GM12801 (cell line): ENCODE results near the gene SLC34A3.

Experiments
- TF ChIP-seq, protein P1 (sequence below): IDR thresholded peaks from one replicate; pipeline ENCODE4 v1.5.1; 2011; ENCODE audit warnings: control low read depth; ENCODE audit not compliant: insufficient read length; ENCODE audit errors: extremely low read depth

Gene SLC34A3

GRCh38 chr9:137280474-137281344 is 50.0 kb downstream of the SLC34A3 start:
- TF ChIP-seq, protein P1, sequence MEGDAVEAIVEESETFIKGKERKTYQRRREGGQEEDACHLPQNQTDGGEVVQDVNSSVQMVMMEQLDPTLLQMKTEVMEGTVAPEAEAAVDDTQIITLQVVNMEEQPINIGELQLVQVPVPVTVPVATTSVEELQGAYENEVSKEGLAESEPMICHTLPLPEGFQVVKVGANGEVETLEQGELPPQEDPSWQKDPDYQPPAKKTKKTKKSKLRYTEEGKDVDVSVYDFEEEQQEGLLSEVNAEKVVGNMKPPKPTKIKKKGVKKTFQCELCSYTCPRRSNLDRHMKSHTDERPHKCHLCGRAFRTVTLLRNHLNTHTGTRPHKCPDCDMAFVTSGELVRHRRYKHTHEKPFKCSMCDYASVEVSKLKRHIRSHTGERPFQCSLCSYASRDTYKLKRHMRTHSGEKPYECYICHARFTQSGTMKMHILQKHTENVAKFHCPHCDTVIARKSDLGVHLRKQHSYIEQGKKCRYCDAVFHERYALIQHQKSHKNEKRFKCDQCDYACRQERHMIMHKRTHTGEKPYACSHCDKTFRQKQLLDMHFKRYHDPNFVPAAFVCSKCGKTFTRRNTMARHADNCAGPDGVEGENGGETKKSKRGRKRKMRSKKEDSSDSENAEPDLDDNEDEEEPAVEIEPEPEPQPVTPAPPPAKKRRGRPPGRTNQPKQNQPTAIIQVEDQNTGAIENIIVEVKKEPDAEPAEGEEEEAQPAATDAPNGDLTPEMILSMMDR, result no peak

GRCh38 chr9:137281345-137282116 is 50.8 kb downstream of the SLC34A3 start:
- TF ChIP-seq, protein P1, result no peak
